NCI-H2227 (cell line): ENCODE results near the gene NTN1.

Experiments
- DNase-seq: peaks from one replicate; lab custom pipeline; 2025; ENCODE audit not compliant: unreplicated experiment; lab: John Stamatoyannopoulos, UW

Gene NTN1

DNA sequence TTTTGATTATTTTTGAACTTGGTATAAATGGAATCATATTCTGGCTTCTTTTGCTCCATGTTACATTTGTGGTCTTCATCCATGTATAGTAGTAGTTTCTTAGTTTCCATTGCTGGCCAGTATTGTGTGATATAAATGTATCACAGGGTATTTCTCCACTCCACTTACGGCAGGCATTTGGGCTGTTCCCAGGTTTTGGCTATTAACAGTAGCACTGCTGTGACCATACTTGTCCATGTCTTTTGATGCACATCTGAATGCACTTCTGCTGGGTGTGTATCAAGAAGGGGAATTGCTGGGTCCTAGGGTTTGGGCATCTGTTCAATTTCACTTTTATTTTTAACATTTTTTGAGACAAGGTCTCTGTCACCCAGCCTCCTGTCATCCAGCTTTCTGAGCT, 13.9 kb downstream of the NTN1 start:
- no peak for DNase-seq

DNA sequence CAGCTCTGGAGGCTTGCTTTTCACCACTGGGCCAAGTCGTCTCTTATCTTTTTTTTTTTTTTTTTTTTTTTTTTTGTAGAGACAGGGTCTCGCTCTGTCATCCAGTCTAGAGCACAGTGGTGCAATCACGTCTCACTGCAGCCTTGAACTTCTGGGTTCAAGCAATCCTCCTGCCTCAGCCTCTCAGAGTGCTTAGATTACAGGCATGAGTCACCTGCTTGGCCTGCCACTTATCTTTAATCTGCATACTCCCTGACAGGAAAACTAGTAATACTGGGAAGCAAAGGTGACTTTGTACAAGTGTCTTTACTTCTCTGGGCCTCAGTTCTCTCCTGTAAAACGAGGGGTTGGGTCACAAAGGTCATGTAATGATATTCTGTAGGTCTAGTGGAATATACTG, 15.0 kb downstream of the NTN1 start:
- no peak for DNase-seq

DNA sequence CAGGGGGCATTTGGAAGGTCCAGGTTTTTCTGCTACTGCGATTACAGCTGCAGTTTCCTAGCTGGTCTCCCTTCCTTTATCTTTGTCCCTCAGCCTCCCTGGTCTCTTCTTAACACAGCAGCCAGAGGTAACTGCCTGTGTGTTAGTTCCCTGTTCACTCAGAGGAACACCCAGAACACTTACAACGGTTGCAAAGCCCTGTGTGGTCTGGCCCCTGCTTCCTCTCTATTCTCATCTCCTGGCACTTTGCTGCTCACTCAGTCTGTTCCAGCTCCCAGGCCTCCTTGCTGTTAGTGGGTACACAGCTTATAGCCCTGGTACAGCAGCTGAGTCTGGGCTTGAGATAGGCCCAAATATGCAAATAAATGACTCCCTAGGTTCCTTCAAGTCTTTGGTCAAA, 16.4 kb downstream of the NTN1 start:
- DNase-seq: no peak

DNA sequence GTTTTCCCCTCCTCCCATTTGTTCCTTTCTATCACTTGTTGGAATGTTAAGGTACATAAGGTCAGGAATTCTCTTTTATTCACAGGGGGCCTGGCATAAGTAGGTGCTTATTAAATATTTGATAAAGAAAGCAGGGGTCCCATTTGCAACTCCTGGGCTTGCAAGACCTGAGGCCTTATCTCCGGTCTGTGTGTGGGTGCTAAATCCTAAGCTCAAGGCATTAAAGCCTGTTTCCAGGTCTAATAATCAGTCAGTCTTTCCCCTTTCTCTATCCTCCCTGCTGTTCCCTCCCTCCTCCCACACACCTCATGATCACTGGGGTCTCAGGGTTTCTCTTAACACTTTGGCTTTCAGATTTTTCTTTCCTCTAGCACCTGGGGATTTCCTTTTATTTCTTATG, 17.1 kb downstream of the NTN1 start:
- DNase-seq: no peak

DNA sequence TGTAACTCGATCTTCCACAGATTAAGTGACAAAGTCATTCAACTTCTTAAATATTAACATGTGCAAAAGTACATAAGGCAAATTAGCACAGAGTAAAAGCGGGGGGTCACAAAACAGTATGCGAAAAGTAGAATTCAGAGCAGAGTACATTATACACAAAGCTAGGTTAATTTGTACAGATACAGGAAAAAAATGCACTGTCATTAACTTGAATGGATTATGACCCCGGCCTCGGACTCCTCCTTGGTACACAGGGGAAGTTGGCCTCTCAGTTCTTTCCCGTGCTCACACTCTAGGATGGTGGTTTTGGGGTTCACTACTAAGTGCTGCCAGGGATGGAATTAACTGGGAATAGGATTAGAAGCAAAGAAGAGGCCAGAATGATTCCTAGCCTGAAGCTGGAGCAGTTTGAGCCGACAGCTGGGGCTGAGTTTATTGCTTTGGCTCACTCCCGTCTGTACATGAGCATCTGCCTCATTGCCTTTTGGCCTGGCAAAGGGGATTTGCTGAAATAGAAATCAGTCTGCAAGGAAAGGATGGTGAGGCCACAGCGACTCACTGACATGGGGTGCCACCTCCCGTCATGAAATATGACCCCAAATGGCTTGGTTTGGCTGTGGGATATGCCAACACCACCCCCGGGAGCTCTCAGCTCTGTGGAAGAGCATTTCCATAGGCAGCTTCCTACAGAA, 23.6 kb downstream of the NTN1 start:
- DNase-seq: no peak

DNA sequence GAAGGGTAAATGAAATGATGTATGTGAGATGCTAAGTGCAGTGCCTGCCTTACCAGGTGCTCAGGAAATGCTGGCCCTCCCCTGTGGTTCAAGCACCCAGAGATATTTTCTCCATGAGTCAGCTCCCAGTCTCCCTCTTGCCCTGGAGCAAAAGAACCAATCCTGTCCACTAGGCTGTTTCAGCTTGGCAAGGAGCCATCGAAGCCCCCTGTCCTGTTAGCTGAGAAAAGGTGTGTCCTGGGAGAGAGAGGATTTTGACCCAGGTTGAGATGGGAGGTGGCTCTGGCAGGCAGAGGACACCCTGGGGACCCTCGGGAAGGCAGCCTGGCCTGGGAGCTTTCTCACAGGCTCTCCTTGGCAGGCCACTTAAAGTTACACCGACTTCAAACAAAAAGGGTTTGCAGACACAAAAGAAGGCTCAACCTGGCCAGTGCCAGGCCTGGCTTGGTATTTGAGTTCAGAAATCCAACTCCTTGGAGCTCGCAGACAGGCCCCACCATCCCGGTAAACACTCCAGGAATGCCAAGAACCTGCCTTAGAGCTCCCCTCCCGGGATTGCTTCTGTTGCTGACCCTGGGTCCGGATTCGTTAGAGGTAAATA, 29.6 kb downstream of the NTN1 start:
- no peak for DNase-seq

DNA sequence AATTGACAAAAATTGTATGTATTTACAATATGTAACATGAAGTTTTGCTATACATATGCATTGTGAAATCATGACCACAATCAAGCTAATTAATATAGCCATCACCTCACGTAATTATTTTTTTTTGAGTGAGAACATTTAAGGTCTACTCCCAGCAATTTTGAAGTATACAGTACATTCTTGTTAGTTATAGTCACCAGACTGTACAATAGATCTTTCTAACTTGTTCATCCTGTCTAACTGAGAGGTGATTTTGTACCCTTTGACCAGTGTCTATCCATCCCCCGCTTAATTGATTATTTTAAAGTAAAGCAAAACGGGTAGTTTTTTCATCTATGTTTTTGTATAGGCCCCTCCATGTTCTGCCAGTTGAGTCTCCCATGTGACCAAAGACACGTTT, 30.3 kb downstream of the NTN1 start:
- DNase-seq: no peak

DNA sequence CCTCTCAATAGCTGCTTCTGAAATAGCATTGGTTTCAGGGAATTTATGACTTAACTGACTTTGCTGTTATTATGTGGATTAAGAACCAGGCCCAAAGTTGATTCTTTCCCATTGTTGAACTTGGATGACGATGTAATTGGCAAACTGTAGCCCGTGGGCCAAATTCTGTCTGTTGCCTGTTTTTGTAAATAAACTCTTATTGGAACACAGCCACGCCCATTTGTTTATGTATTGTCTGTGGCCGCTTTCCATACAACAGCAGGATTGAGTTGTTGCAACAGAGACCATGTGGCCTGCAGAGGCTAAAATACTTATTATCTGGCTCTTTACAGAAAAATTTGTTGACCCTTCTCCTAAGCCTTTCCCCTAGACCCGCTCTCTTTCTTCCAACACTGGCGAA, 31.6 kb downstream of the NTN1 start:
- no peak for DNase-seq

DNA sequence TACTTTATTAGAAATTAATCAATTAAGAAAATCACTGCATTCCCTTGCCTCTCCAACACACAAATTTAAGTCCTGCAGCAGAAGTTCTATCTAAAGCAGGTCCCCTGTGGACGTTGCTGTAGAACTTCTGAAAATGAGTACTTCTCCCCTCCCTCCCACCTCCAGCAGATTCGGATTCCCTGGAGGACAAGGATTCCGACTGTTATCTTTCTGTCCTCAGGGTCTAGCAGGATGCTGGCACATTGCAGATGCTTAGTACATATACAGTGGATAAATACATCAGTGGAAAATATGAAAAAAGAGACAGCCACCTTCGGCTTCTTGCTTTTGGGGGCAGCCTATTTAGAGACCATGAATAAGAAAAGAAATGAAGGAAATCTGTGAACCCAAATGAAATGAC, 32.1 kb downstream of the NTN1 start:
- DNase-seq: no peak

DNA sequence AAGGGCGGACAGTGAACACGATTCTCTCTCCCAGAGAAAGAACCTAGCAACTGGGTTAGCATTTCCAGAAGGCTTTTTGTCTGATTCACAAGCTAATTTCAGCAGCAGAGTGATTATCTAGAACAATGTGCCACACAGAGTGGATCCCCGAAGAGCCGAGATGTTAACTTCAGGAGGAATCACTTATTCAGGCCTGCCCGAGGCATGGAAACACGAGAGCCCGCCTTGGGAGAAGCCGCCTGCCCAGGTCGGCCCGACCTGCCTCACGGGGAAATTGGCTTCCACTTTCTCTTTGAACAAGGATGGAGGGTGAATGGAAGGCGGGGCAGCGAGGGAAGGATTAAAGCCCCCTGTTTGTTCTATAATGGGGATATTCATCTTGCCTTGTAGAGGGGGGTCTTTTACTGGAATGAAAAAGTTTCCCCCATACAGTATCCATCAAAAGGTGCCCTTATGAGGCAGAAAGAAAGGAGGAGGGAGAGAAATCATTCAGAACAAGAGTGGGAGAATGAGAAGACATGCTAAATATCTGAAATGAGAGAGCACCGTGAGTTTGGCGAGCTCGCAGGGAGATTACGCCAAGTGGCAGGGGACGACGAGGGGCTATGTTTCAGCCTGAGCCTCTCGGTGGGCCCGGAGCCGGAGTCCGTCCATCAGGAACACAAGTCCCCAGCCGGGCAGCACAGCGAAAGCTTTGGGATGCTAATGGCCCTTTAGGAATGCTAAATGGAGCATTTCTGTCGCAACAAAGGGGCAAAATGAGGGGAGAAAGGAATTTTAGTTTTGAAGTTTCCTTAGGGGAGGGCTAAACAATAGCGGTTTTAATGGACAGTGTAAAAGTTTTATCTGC, 33.0 kb downstream of the NTN1 start:
- DNase-seq: no peak

DNA sequence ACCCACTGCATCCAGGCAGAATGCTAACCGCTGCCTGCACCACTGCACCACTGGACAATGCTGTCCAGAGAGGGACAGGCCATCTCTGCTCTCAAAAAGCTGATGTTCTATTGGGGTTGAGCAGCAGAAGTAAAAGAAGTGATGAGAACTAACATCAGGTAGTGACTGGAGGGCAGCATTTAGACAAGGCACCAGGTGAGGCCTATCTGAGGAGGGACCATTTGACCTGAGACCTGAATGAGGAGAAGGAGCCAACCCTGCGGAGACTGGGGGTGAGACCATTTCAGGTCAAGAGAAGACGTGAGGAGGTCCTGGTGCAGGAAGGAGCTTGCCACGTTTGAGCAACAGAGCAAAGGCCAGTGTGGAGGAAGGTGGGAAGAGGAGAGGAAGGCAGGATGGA, 34.0 kb downstream of the NTN1 start:
- DNase-seq: no peak

DNA sequence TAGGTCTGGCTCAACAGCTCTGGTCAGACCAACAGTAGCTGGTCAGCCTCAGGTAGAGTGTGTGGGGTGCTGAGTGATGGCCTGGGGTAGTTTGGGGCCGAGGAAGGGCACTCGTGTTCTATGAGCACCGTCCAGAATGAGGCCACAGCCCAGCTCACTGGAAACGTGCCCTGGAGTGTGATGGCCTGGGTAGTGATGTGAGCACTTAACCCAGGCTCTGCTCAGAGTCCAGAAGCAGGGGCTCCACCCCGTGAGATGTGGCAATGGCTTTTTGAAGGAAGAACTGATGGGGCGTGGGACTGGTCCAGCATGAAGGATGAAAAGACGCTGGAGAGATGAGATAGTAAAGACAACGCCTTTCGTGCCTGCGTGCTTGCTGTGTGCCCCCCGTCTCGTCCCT, 35.3 kb downstream of the NTN1 start:
- no peak for DNase-seq

DNA sequence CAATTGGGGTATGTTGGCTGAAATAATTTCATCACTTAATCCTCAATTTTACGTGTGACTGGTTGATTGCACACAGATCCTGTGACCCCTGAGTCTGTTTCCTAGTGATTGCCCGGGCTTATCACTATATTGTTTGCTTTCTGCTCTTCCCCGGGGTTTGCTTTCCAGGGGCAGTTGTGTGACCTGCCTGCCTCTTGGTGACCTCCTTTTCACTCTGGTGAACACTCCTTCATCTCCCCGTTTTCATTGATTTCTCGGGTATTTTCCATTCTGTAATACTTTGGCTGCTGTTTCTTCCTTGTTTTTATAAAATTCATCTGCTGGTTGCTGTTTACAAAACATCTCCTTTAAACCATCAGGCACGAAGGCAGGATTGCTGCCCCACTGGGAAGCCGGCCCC, 36.0 kb downstream of the NTN1 start:
- no peak for DNase-seq

DNA sequence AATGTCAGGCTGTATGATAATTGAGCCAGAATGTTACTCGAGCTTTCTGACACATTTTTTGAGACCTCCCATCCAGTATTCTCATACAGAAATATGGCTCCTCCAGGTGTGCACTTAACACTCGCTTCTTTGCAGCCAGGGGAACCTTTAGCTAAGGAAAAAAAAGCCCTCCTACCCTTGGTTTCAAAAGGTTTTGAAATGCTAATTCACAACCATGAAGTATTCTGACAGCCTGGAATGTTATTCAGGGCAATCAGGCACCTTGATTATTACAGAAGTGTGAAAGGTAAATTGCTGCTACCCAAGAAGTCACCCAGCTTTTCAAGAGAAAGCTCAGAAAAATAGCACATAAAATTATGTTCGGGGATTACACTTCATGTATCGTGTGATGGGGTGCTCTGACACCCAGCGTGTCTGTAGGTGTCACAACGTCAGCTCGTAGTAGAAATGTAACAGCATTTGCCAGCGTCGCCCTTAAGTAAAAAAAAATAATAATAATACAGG, 41.1 kb downstream of the NTN1 start:
- no peak for DNase-seq

DNA sequence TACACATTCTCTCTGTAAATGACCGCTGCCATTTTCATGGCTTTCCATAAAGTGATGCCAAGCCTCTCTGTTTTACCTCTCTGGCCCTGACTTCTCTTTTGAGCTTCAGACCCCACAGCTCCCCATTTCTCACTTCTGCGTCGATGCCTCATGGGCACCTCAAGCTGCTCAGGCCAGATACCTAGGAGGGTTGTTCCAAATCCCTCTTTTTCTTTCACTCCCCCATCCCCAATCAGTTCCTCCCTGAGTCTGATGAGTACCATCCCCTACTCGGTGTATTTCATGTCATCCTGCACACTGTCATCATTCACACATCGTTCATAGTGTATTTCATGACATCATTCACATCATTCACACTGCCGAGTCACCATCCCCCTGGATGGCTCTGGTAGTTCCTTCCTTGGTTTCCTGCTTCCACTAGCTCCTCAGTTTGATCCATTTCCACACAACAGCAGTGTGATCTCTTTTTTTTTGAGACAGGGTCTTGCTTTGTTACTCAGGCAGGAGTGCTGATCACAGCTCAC, 43.1 kb downstream of the NTN1 start:
- DNase-seq: no peak

DNA sequence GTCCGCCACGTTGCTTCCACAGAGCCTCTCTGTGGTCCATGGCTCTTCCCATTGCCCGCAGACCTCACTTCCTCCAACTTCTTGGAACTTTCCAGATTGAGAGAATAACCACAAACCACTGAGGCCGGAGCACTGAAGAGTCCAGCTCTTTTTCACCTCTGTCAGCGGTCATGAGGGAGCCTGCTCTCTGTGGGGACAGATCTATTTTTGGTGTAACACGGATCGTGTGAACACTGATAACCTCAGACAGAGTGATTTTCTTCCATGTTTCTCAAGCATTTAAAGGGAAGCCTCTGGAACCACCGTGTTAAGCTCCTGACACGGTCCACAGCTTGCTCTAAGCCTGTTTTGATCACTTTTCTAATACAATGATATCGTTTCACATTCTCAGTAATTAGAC, 49.7 kb downstream of the NTN1 start:
- DNase-seq: no peak

DNA sequence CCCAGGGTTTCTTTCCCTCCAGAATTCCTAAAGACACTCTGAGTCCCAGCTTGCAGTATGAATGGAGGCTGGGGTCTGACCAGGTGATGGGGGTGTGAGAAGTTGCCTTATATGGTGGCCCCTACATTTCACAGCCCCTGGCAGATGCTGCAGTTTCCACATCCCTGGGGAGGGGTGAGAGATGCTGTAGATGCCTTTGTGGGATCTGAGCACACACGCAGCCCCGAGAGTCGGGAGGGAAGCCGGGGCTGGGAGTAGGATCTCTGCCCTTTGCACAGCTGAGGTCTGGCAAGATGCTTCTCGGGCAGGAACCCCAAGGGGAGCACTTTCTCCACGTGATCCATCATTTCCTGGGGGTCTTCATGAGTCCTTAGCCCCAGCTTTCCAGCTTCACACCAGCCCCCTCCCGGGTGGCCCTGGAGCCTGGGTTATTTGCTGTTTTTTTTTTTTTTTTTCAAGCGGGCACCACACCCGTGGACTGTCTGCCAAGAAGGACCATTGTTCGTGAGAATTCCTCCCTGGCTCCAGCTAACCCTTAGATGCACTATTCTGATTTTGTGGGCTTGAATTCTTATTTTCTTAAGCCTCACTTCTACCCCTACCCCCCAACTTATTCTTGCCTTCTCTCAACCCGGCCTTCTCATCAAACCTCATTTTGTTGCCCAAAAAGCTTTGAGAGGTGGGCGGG, 50.6 kb downstream of the NTN1 start:
- DNase-seq: no peak

DNA sequence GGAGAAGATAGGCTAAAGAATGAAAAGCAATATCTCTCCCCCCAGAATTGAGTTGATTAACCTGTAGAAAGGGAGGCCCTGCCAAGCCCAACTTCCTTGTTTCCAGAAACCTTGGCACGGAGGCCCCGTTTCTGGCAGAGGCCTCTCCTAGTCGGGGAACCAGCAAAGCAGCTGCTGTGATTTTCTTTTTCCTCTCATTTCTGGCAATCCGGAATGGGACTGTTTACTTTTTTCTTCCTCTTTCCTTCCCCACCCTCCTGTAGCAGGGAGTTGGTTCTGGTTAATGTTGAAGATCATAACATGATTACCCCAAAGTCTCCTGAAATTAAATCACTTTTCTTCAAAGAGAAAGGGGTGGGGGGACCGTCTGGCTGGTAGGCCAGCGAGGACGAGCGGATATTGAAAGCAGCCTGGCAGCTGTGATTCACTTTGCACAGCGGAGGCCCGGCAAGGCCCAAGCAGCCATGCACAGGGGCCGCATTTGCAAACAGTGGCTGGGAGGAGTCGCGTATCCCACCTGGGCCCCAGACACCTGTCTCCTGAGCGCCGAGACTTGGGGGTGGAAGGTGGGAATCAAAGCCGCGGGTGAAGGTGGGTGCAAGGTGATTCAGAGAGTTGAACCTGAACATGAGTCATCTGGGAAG, 51.5 kb downstream of the NTN1 start:
- no peak for DNase-seq

DNA sequence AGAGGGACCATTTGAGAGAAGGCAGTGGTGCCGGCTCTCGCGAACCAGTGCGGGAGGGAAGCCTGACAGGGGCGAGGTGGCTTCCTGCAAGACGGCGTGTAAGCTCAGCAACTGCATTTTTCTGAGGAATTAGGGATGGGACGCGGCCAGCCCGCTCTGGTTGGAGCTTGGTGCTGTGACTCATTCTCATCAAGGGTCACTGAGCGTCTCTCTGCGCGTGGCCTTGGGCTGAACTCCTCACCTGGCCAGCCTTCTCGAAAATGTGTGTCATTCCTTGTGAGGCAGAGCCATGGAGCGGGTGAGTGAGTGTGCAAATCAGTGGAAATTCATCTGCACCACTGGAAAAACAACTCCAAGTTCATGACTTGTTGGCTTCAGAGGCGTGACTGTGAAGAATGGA, 52.8 kb downstream of the NTN1 start:
- no peak for DNase-seq

DNA sequence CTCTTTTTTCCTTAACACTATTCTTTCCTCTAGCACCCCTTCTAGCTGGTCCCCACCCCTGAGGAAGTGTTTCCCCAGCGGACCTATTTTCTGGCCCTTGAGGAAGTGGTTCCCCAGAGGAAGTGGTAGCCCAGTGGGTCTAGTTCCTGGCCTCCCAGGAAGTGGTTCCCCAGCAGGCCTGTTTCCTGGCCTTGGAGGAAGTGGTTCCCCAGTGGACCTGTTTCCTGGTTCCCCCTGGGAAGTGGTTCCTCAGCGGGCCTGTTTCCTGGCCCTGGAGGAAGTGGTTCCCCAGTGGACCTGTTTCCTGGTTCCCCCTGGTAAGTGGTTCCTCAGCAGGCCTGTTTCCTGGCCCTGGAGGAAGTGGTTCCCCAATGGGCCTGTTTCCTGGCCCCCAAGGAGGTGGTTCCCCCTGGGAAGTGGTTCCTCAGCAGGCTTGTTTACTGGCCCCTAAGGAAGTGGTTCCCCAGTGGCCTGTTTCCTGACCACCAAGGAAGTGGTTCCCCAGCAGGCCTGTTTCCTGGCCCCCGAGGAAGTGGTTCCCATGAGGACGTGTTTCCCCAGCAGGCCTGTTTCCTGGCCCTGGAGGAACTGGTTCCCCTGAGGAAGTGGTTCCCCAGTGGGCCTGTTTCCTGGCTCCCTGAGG, 58.3 kb downstream of the NTN1 start:
- DNase-seq: no peak
